OCI-LY7 (cell line): ENCODE data around the gene PODXL2. TPM values are rescaled to one million over a fixed set of nuclear protein-coding genes. Genes with fewer than 3 reads are reported as not detected.

Source experiments
- BruUV-seq: library from RNA; stranded (reverse); fragments of 400-500 nt; replicated peaks from 2 replicates; lab custom pipeline; 2021; lab: Mats Ljungman, UMichigan
- CTCF ChIA-PET: fragments of 300-600 bp; sonication (Branson Sonifier 250); formaldehyde crosslinking; loops from one replicate; lab custom pipeline; 2022; ENCODE audit warnings: antibody characterized with exemption; ENCODE audit not compliant: unreplicated experiment; lab: Charles Lee
- POLR2A ChIA-PET: fragments of 300-600 bp; sonication (Branson Sonifier 250); formaldehyde crosslinking; loops from one replicate; lab custom pipeline; 2022; ENCODE audit warnings: antibody characterized with exemption; lab: Charles Lee
- DNase-seq: peaks from one replicate; pipeline ENCODE4 v3.0.0-alpha.2; 2015; ENCODE audit warnings: low spot score
- H2AFZ ChIP-seq: fragments of 200-600 bp; sonication (generic), shearing (Covaris generic); 2 replicates; pipeline ENCODE4 v1.6.1; 2014; ENCODE audit warnings: mild to moderate bottlenecking, antibody characterized with exemption, low read length, moderate library complexity
- H3K27ac ChIP-seq: fragments of 200-600 bp; sonication (generic); 2 replicates; pipeline ENCODE4 v1.5.1; 2014; ENCODE audit warnings: mixed run types, low read depth, mild to moderate bottlenecking, moderate library complexity, low read length, inconsistent platforms; ENCODE audit not compliant: poor library complexity, severe bottlenecking
- H3K36me3 ChIP-seq: fragments of 200-600 bp; sonication (generic); 2 replicates; pipeline ENCODE4 v1.6.1; 2014; ENCODE audit warnings: mild to moderate bottlenecking, antibody characterized with exemption, low read length, moderate library complexity, mixed read lengths; ENCODE audit not compliant: insufficient read depth
- H3K4me1 ChIP-seq: fragments of 200-600 bp; sonication (generic); 2 replicates; pipeline ENCODE4 v1.5.1; 2014; ENCODE audit warnings: mild to moderate bottlenecking, low read length; ENCODE audit not compliant: insufficient read depth, poor library complexity, severe bottlenecking
- H3K4me2 ChIP-seq: fragments of 200-600 bp; sonication (generic); 2 replicates; pipeline ENCODE4 v1.6.1; 2014; ENCODE audit warnings: mild to moderate bottlenecking, low read length
- H3K4me3 ChIP-seq: fragments of 200-600 bp; sonication (generic); 2 replicates; pipeline ENCODE4 v1.5.1; 2014; ENCODE audit warnings: mild to moderate bottlenecking, low read depth, low read length; ENCODE audit not compliant: poor library complexity, severe bottlenecking
- H3K79me2 ChIP-seq: fragments of 200-600 bp; sonication (generic); 2 replicates; pipeline ENCODE4 v1.6.1; 2016; ENCODE audit warnings: low read depth, mild to moderate bottlenecking, low read length, moderate library complexity, mixed read lengths; ENCODE audit not compliant: insufficient read depth
- H3K9me2 ChIP-seq: fragments of 200-600 bp; sonication (generic); 2 replicates; pipeline ENCODE4 v1.6.1; 2016; ENCODE audit warnings: mild to moderate bottlenecking, low read length, mixed read lengths; ENCODE audit not compliant: insufficient read depth
- H3K9me3 ChIP-seq: fragments of 200-600 bp; sonication (generic); 2 replicates; pipeline ENCODE4 v1.6.1; 2014; ENCODE audit warnings: mild to moderate bottlenecking, mixed run types, low read length, mixed read lengths
- H4K20me1 ChIP-seq: fragments of 200-600 bp; sonication (generic); 2 replicates; pipeline ENCODE4 v1.6.1; 2014; ENCODE audit warnings: mild to moderate bottlenecking, antibody characterized with exemption, low read length, moderate library complexity, mixed read lengths; ENCODE audit not compliant: insufficient read depth
- EZH2phosphoT487 ChIP-seq: fragments of 200-600 bp; sonication (generic); IDR thresholded peaks from 2 replicates; pipeline ENCODE4 v1.6.1; 2018; ENCODE audit warnings: low read depth, borderline replicate concordance, mild to moderate bottlenecking, mixed run types, antibody characterized with exemption, low read length, moderate library complexity, mixed read lengths
- intact Hi-C: fragments of 100-400 bp; cut with micrococcal nuclease; formaldehyde crosslinking; loops from one replicate; pipeline ENCODE4 v1.10.0; 2022; ENCODE audit not compliant: unreplicated experiment
- total RNA-seq, 2 experiments: library from RNA; depleted of rRNA in 1 of 2; stranded (reverse); fragments of >200 nt in 1 of 2; shearing (Covaris generic) in 1 of 2; gene quantifications; 2 replicates each; pipeline ENCODE4 v1.2.3, GENCODE V29; 2014 to 2022
- TF ChIP-seq, protein P1 (sequence below): fragments of 200-600 bp; sonication (generic); conservative IDR thresholded peaks from 2 replicates; pipeline ENCODE4 v1.5.1; 2014; ENCODE audit warnings: mild to moderate bottlenecking, antibody characterized with exemption, low read length, moderate library complexity, mixed read lengths

Gene PODXL2
- total RNA-seq, 2 experiments from 2014 or later, result 16.1 to 29.4 TPM

DNA sequence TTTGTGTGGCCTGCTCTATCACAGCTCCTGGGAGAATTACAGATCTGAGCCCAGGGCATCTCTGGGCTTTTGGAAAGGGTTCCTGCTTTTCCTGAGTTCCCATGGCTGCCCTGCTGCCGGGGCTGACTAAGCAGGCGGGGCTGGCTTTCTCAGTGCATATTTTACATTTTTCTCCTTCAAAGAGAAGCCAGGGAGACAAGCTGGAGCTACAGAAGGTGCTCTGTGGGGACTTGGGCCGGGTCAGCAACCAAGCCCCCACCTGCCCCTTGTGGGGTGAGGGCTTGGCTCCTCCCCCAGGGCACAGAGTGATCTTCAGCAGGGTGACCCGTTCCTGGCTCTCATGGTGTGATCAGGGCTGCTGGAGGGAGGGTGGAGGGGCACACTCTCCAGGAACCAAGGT lies 61.1 kb downstream of the PODXL2 start:
- 0 out of 2 replicates have a peak, but pooled peaks cover 10% of the 10 kb centered on the region for H3K9me3 ChIP-seq
- no peaks in the 10 kb centered on the region for H3K4me1 ChIP-seq
- H4K20me1 ChIP-seq, result no peaks in the 10 kb centered on the region
- H3K4me2 ChIP-seq, result no peak overlapping the region
- peaks cover 25% of the 10 kb centered on the region; the same call in 1 of the 2 replicates for H3K36me3 ChIP-seq
- no peak for DNase-seq
- ChIA-PET CTCF (no interaction called here), POLR2A (no interaction called here)
- no peaks in the 10 kb centered on the region for H3K9me2 ChIP-seq
- no peak overlapping the region for H3K4me3 ChIP-seq
- no TSS peak for BruUV-seq
- no peak overlapping the region for H3K27ac ChIP-seq
- no peaks in the 10 kb centered on the region for H3K79me2 ChIP-seq
- intact Hi-C loops, result loop anchor here (2.0 kb wide), 1 partner anchor 141 kb away; no protein-coding TSS in a partner anchor
- H2AFZ ChIP-seq, result no peak overlapping the region
- TF ChIP-seq, protein P1, sequence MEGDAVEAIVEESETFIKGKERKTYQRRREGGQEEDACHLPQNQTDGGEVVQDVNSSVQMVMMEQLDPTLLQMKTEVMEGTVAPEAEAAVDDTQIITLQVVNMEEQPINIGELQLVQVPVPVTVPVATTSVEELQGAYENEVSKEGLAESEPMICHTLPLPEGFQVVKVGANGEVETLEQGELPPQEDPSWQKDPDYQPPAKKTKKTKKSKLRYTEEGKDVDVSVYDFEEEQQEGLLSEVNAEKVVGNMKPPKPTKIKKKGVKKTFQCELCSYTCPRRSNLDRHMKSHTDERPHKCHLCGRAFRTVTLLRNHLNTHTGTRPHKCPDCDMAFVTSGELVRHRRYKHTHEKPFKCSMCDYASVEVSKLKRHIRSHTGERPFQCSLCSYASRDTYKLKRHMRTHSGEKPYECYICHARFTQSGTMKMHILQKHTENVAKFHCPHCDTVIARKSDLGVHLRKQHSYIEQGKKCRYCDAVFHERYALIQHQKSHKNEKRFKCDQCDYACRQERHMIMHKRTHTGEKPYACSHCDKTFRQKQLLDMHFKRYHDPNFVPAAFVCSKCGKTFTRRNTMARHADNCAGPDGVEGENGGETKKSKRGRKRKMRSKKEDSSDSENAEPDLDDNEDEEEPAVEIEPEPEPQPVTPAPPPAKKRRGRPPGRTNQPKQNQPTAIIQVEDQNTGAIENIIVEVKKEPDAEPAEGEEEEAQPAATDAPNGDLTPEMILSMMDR, result no peak
- no peak for TF ChIP-seq EZH2phosphoT487

DNA sequence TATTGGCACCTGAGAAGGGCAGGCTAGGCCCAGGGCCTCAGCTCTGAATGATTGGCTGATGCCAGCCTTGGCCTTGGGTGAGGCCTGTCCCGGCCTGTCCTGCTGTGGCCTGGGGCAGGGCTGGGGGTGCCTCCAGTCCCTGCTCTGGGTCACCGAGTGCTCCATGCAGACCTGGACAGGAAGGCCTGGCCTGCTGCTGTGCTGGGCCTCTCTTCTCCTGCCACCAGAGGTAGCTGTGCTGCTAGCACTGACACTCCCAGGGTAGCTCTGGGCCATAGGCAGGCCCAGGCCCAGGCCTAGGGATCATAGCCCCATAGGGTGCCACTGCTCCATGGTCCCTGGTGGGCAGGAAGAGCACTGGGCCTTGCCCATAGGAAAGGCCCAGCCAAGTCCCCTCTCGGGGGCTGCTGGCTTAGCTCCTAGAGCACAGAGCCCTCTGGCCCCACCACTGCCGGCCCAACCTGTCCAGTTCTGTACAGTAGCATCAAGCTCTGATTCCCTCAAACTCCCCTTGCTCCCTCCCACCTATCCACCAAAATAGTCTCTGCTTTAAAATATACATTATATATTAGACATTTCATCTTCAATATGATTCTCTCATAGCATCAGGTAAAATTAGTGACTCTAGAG lies 62.0 kb downstream of the PODXL2 start:
- ChIA-PET POLR2A (no interaction called here), CTCF (no interaction called here)
- Histone ChIP-seq H3K9me3 (0 out of 2 replicates have a peak, but pooled peaks cover 10% of the 10 kb centered on the region), H3K4me2 (no peak overlapping the region), H3K79me2 (no peaks in the 10 kb centered on the region), H3K4me1 (no peaks in the 10 kb centered on the region), H3K4me3 (no peak overlapping the region), H3K27ac (no peak overlapping the region), H3K9me2 (no peaks in the 10 kb centered on the region), H3K36me3 (peaks cover 25% of the 10 kb centered on the region; the same call in 1 of the 2 replicates), H4K20me1 (no peaks in the 10 kb centered on the region), H2AFZ (no peak overlapping the region)
- intact Hi-C loops, result loop anchor here (2.0 kb wide), 1 partner anchor 140 kb away; no protein-coding TSS in a partner anchor
- TF ChIP-seq, protein P1, result peak; percentile 46; the same call in 1 of the 2 replicates
- no peak for TF ChIP-seq EZH2phosphoT487
- BruUV-seq, result no TSS peak
- no peak for DNase-seq

DNA sequence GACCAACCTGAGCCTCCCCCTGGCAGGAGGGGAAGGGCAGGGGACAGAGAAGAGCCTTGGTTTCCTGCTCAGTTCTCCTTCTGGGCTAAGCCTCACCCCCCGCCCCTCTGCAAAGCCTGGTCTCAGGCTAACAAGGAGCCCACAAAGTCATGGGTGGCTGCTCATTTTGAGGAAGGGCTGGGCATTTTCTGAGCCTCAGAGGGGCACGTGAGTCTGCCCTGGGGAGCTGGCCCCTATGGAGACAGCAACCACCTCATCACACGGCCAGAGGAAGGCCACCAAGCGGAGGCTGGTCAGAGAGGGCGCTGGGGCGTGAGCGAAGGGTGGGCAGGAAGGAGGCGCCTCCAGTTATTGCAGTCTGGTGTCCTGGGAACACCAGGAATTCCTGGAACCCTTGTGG lies 62.5 kb downstream of the PODXL2 start:
- no peak for DNase-seq
- no peak overlapping the region for H3K4me2 ChIP-seq
- peaks cover 25% of the 10 kb centered on the region; the same call in 1 of the 2 replicates for H3K36me3 ChIP-seq
- TF ChIP-seq, protein P1, result no peak
- TF ChIP-seq EZH2phosphoT487, result no peak
- intact Hi-C loops, result loop anchor here (2.0 kb wide), 1 partner anchor 139 kb away; no protein-coding TSS in a partner anchor
- no peak overlapping the region for H3K27ac ChIP-seq
- H3K9me2 ChIP-seq, result no peaks in the 10 kb centered on the region
- no peaks in the 10 kb centered on the region for H3K79me2 ChIP-seq
- CTCF ChIA-PET, result no interaction called here
- TSS peak; percentile 80 for BruUV-seq
- H3K9me3 ChIP-seq, result 0 out of 2 replicates have a peak, but pooled peaks cover 10% of the 10 kb centered on the region
- no peak overlapping the region for H3K4me3 ChIP-seq
- H3K4me1 ChIP-seq, result peaks cover under 1% of the 10 kb centered on the region
- H4K20me1 ChIP-seq, result no peaks in the 10 kb centered on the region
- POLR2A ChIA-PET, result no interaction called here
- no peak overlapping the region for H2AFZ ChIP-seq
